H1 (cell line): ENCODE results near the gene CENPI.

Source experiments
- CTCF ChIP-seq, 3 experiments: IDR thresholded peaks; 1 replicate in 2 of 3; 2 replicates in 1 of 3; pipeline versions ENCODE4 v1.5.1 to v1.6.1; 2011; ENCODE audit warnings: low read length in 3 of 3, mild to moderate bottlenecking in 3 of 3, inconsistent platforms in 2 of 3, low read depth in 1 of 3, moderate library complexity in 1 of 3; ENCODE audit not compliant: insufficient read depth in 1 of 3; ENCODE audit errors: control extremely low read depth in 1 of 3
- EZH2 ChIP-seq: fragments of 200-600 bp; sonication (generic); IDR thresholded peaks from 2 replicates; pipeline ENCODE4 v1.7.1; 2012; ENCODE audit warnings: low read depth, mild to moderate bottlenecking, moderate library complexity, low read length, inconsistent platforms; ENCODE audit not compliant: severe bottlenecking
- FOSL1 ChIP-seq: IDR thresholded peaks from 2 replicates; pipeline ENCODE4 v1.6.1; 2011; ENCODE audit warnings: mild to moderate bottlenecking, low read depth, low read length, moderate library complexity; ENCODE audit not compliant: insufficient read depth
- GABPA ChIP-seq: IDR thresholded peaks from 2 replicates; pipeline ENCODE4 v1.6.1; 2011; ENCODE audit warnings: mild to moderate bottlenecking, low read length, moderate library complexity, borderline replicate concordance; ENCODE audit not compliant: insufficient read depth
- MAFK ChIP-seq: IDR thresholded peaks from 2 replicates; pipeline ENCODE4 v1.6.1; 2012; ENCODE audit warnings: low read depth, mild to moderate bottlenecking, improper control_type of control experiment, low read length
- MAX ChIP-seq: IDR thresholded peaks from 2 replicates; pipeline ENCODE4 v1.6.1; 2012; ENCODE audit warnings: inconsistent platforms
- NRF1 ChIP-seq: IDR thresholded peaks from 2 replicates; pipeline ENCODE4 v1.6.1; 2011; ENCODE audit warnings: mild to moderate bottlenecking, low read depth, low read length, improper control_type of control experiment
- POLR2AphosphoS5 ChIP-seq: IDR thresholded peaks from 2 replicates; pipeline ENCODE4 v1.6.1; 2011; ENCODE audit warnings: low read depth, low read length
- RAD21 ChIP-seq, 2 experiments: IDR thresholded peaks in 1 of 2; conservative IDR thresholded peaks in 1 of 2; 2 replicates each; pipeline ENCODE4 v1.6.1; 2011; ENCODE audit warnings: low read depth in 2 of 2, low read length in 2 of 2, improper control_type of control experiment in 1 of 2, inconsistent platforms in 1 of 2, mild to moderate bottlenecking in 1 of 2, moderate library complexity in 1 of 2
- RBBP5 ChIP-seq: IDR thresholded peaks from 2 replicates; pipeline ENCODE4 v1.7.1; 2012; ENCODE audit warnings: low read depth, mild to moderate bottlenecking, inconsistent platforms, low read length, moderate library complexity, borderline replicate concordance
- SIN3A ChIP-seq, 2 experiments: IDR thresholded peaks in 1 of 2; conservative IDR thresholded peaks in 1 of 2; 2 replicates each; pipeline ENCODE4 v1.6.1; 2011 to 2012; ENCODE audit warnings: low read length in 2 of 2, improper control_type of control experiment in 1 of 2, low read depth in 1 of 2, mild to moderate bottlenecking in 1 of 2
- SIX5 ChIP-seq: IDR thresholded peaks from 2 replicates; pipeline ENCODE4 v1.6.1; 2011; ENCODE audit warnings: mild to moderate bottlenecking, low read depth, low read length
- YY1 ChIP-seq: IDR thresholded peaks from 2 replicates; pipeline ENCODE4 v1.6.1; 2011; ENCODE audit warnings: low read depth, mild to moderate bottlenecking, low read length
- ZNF274 ChIP-seq: IDR thresholded peaks from 2 replicates; pipeline ENCODE4 v1.7.0; 2012; ENCODE audit warnings: low read length, borderline replicate concordance; ENCODE audit errors: extremely low read depth

GRCh38 chrX:101051153-101051548, 46.9 kb upstream of the CENPI start:
- TF ChIP-seq SIN3A (conservative IDR thresholded peaks at IDR 0.05 in 1 of 2, IDR thresholded peaks at IDR 0.05 in 1 of 2; ENCODE audit: low read depth in 1 of 2, low read length in 2 of 2), result no peak
- TF ChIP-seq CTCF (IDR thresholded peaks at IDR 0.05; ENCODE audit: control extremely low read depth in 1 of 3, insufficient read depth in 1 of 3, low read depth in 1 of 3, low read length in 3 of 3), result no peak
- TF ChIP-seq GABPA, result no peak
- TF ChIP-seq YY1, result no peak
- no peak for TF ChIP-seq POLR2AphosphoS5
- no peak for TF ChIP-seq RBBP5
- TF ChIP-seq NRF1, result no peak
- TF ChIP-seq MAFK, result no peak
- TF ChIP-seq FOSL1, result no peak
- no peak for TF ChIP-seq SIX5
- no peak for TF ChIP-seq RAD21 (IDR thresholded peaks at IDR 0.05 in 1 of 2, conservative IDR thresholded peaks at IDR 0.05 in 1 of 2; ENCODE audit: low read depth in 2 of 2, low read length in 2 of 2)
- TF ChIP-seq ZNF274, result no peak
- no peak for TF ChIP-seq EZH2
- TF ChIP-seq MAX, result no peak
